ENCODE measurements around the gene ERICH2. TPM values are rescaled to one million over a fixed set of nuclear protein-coding genes. Genes with fewer than 3 reads are reported as not detected.

The ERICH2 gene
- total RNA-seq, 4 donors from 2014 or later: not detected

GRCh38 chr2:170822290-170823087 lies 52.3 kb downstream of the ERICH2 start:
- Histone ChIP-seq H3K36me3 (no peaks in the 10 kb centered on the region), H3K27ac (no peak overlapping the region), H3K9me3 (no peaks in the 10 kb centered on the region), H3K4me1 (peaks cover 46 to 65% (median 52%) of the 10 kb centered on the region in 3 donors), H3K27me3 (peaks cover 29 to 100% (median 48%) of the 10 kb centered on the region in 4 donors), H3K4me3 (peak overlapping the region in 3 of 4 donors; percentile 26 to 57 (median 41))
- intact Hi-C loops (cut with DNase I): no loop called here
- no peak for DNase-seq
- TF ChIP-seq CTCF (IDR thresholded peaks at IDR 0.05) (peak in 1 of 6 experiments; percentile 23), POLR2A (IDR thresholded peaks at IDR 0.05) (no peak)
- 16 to 31% methylated on average over 9 to 29 of the region's 43 CpGs for WGBS, 2 donors

GRCh38 chr2:170823088-170823897 lies 53.1 kb downstream of the ERICH2 start:
- intact Hi-C loops (cut with DNase I): no loop called here
- Histone ChIP-seq H3K4me1 (peaks cover 38 to 57% (median 44%) of the 10 kb centered on the region in 3 donors), H3K27me3 (peaks cover 27 to 99% (median 42%) of the 10 kb centered on the region in 4 donors), H3K27ac (no peak overlapping the region), H3K9me3 (no peaks in the 10 kb centered on the region), H3K4me3 (peak overlapping the region; percentile 6 to 57 (median 34)), H3K36me3 (no peaks in the 10 kb centered on the region)
- 34 to 39% methylated on average over 7 to 13 of the region's 61 CpGs for WGBS, 2 donors
- DNase-seq: no peak
- TF ChIP-seq POLR2A (IDR thresholded peaks at IDR 0.05) (no peak), CTCF (IDR thresholded peaks at IDR 0.05) (no peak)

GRCh38 chr2:170823898-170824215 lies 53.7 kb downstream of the ERICH2 start:
- H3K36me3 ChIP-seq: no peaks in the 10 kb centered on the region
- H3K4me1 ChIP-seq: peaks cover 33 to 51% (median 39%) of the 10 kb centered on the region in 3 donors
- 50 to 100% methylated on average over 1 to 4 of the region's 11 CpGs for WGBS, 2 donors
- no peaks in the 10 kb centered on the region for H3K9me3 ChIP-seq
- TF ChIP-seq POLR2A (IDR thresholded peaks at IDR 0.05) (no peak), CTCF (IDR thresholded peaks at IDR 0.05) (no peak)
- H3K27me3 ChIP-seq: peaks cover 21 to 99% (median 36%) of the 10 kb centered on the region in 4 donors
- intact Hi-C loops (cut with DNase I): no loop called here
- no peak for DNase-seq
- no peak overlapping the region for H3K27ac ChIP-seq
- H3K4me3 ChIP-seq: peak overlapping the region in 3 of 4 donors; percentile 26 to 57 (median 41)

GRCh38 chr2:170824526-170825015 lies 54.4 kb downstream of the ERICH2 start:
- H3K4me1 ChIP-seq: peaks cover 33 to 44% (median 39%) of the 10 kb centered on the region in 3 donors
- TF ChIP-seq POLR2A (IDR thresholded peaks at IDR 0.05) (no peak), CTCF (IDR thresholded peaks at IDR 0.05) (no peak)
- 48 to 69% methylated on average over 2 of the region's 2 CpGs for WGBS, 2 donors
- DNase-seq: no peak
- peaks cover 16 to 99% (median 31%) of the 10 kb centered on the region in 4 donors for H3K27me3 ChIP-seq
- no peak overlapping the region for H3K4me3 ChIP-seq
- H3K27ac ChIP-seq: no peak overlapping the region
- no peaks in the 10 kb centered on the region for H3K36me3 ChIP-seq
- intact Hi-C loops (cut with DNase I): no loop called here
- H3K9me3 ChIP-seq: no peaks in the 10 kb centered on the region

All from esophagus squamous epithelium (tissue), 5 donors.